Left lobe of liver (tissue), 1 donor: ENCODE results near the gene PALM. TPM values are rescaled to one million over a fixed set of nuclear protein-coding genes. Genes with fewer than 3 reads are reported as not detected.

Experiments
- total RNA-seq: library from RNA; stranded (reverse); gene quantifications from one replicate; pipeline ENCODE4 v1.2.1, GENCODE V29; 2021
- donor health status: DM: no; HTN: yes; CAD: no.

The PALM gene
- total RNA-seq, 1 donor from 2014 or later = 6.6 TPM

Other genes starting within 250 kb of the PALM start
- 57.8 TPM for gene SHC2, start 247.9 kb upstream of the PALM start, total RNA-seq
- gene MADCAM1, start 212.4 kb upstream of the PALM start, total RNA-seq = 0.53 TPM
- gene TPGS1, start 201.4 kb upstream of the PALM start, total RNA-seq = 10.4 TPM
- gene CDC34, start 177.2 kb upstream of the PALM start, total RNA-seq = 53.5 TPM
- 0.33 TPM for gene GZMM, start 164.9 kb upstream of the PALM start, total RNA-seq
- 98.2 TPM for gene BSG, start 136.3 kb upstream of the PALM start, total RNA-seq
- 0.30 TPM for gene HCN2, start 119.1 kb upstream of the PALM start, total RNA-seq
- 51.8 TPM for gene POLRMT, start 75.4 kb upstream of the PALM start, total RNA-seq
- 0.30 TPM for gene FGF22, start 69.1 kb upstream of the PALM start, total RNA-seq
- gene RNF126, start 45.7 kb upstream of the PALM start, total RNA-seq = 22.2 TPM
- 4.3 TPM for gene FSTL3, start 32.5 kb upstream of the PALM start, total RNA-seq
- gene PRSS57, start 13.5 kb upstream of the PALM start, total RNA-seq = not detected
- 0.18 TPM for gene MISP, start 42.2 kb downstream of the PALM start, total RNA-seq
- gene PTBP1, start 88.5 kb downstream of the PALM start, total RNA-seq = 115 TPM
- not detected for gene PLPPR3, start 113.0 kb downstream of the PALM start, total RNA-seq
- 0.60 TPM for gene AZU1, start 118.9 kb downstream of the PALM start, total RNA-seq
- gene PRTN3, start 132.1 kb downstream of the PALM start, total RNA-seq = 0.23 TPM
- gene ELANE, start 143.4 kb downstream of the PALM start, total RNA-seq = 0.58 TPM
- 6.1 TPM for gene CFD, start 150.7 kb downstream of the PALM start, total RNA-seq
- gene MED16, start 184.3 kb downstream of the PALM start, total RNA-seq = 36.3 TPM
- gene RNU6-9, start 184.5 kb downstream of the PALM start, total RNA-seq = not detected
- 20.9 TPM for gene R3HDM4, start 204.3 kb downstream of the PALM start, total RNA-seq
- not detected for gene KISS1R, start 208.4 kb downstream of the PALM start, total RNA-seq
- gene ARID3A, start 217.1 kb downstream of the PALM start, total RNA-seq = 3.6 TPM